ENCODE measurements around the gene HUNK.

Gene HUNK

DNA sequence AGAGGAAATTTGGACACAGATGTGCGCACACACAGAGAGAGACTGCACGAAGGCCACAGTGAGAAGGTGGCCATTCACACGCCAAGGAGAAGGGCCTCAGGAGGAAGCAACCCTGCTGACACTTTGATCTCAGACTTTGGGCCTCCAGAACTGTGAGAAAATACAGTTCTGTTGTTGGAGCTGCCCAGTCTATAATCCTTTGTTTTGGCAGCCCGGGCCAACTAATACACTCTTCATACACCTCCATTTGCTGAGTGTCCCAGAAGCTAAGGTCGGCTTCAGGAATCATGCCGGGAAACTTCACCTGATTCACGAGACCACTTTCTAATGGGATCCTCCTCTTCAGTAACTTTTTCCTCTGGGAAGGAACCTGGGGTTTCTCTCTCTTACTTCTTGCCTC, 23.2 kb downstream of the HUNK start:
- DNase-seq (ENCODE audit: low read depth, low spot score): no peak

DNA sequence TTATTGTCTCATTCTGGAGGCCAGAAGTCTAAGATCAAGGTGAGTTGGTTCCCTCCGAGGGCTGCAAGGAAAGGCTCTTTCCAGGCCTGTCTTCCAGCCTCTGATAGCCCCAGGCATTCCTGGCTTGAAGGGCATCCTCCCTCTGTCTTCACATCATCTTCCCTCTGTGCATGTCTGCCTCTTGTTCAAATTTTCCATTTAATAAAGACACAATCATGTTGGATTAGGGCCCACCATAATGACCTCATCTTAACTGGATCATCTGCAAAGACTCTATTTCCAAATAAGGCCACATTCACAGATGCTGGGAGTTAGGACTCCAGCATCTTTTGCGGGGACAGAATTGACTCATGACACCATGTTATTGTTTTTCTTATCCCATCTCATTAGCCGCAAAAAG, 24.5 kb downstream of the HUNK start:
- DNase-seq (ENCODE audit: low read depth, low spot score): no peak

DNA sequence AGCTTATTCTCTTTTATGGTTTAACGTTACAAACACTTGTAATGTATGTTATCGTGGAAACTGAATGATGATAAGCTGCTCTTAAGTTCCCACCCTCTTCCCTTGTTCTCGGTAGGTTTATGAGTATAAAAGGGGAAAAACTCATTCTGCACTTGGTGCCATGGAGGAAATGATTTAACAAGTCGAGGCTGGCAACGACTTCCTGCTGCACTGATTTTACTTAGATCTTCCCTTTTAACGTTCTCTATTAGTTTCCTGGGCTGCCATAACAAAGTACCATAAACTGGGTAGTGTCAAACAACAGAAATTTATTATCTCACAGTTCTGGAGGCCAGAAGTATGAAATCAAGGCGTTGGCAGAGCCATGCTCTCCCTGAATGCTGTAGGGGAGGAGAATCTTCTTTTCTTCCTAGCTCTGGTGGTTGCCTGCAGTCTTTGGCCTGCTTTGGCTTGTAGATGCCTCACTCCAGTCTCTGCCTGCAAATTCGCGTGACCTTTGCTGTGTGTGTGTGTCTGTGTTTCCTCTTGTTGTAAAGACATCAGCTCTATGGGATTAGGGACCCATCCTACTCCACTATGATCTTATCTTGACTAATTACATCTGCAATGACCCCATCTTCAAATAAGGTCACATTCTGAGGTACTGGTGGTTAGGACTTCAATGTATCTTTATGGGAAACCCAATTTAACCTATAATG, 26.3 kb downstream of the HUNK start:
- DNase-seq (ENCODE audit: low read depth, low spot score): no peak

DNA sequence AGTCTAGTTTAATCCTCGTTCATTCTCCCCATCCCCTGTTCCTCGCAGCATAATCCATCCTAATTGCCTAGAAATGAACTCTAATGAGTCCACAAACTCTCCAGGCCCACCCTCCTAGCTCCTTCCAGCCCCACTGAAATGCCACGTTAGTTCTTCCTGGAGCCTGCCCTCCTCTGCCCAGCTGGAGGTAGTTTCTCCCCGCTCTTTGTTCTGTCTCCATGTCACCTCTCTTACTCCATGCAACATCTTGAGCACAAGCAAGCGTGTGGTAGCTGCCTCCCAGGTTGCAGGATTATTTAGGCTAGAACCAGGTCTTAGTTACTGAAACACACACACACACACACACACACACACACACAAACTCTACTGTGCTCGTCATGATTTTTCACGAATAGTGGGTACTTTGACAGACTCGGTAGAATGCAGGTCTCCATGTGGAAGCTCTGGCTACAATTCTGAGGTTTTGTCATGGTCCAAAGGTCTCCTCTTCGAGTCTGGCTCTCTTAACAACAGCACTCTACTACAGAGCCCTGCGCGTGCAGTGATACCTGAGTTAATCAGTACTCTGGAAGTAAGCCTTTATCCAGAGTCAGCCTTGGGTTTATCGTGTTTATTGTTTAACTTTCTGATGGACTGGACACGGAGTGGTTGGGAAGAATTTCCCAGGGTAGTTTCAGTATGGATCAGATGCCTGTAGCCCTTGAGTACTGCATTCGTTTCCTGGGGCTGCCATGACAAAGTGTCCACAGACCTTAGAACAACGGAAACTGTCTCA, 27.5 kb downstream of the HUNK start:
- DNase-seq (ENCODE audit: low read depth, low spot score): no peak

DNA sequence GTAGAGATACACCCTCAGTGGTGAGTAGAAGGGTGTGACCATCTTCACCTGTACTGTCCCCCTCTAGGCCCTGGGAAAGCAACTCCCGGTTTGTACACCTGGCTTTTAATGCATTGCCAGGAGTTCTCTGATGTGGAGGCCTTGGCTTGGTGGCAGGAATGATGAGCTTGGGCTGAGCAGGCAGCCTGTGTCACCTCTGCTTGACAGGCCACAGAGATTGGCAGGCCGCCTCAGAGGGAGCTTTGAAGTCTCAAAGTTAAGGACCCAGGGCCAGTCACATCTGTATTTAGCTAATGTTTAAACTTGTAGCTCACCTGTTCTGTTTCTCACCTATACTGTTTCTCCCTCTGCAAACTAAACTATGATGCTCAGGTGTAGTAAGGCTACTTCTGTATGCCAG, 28.5 kb downstream of the HUNK start:
- DNase-seq (ENCODE audit: low read depth, low spot score): no peak

DNA sequence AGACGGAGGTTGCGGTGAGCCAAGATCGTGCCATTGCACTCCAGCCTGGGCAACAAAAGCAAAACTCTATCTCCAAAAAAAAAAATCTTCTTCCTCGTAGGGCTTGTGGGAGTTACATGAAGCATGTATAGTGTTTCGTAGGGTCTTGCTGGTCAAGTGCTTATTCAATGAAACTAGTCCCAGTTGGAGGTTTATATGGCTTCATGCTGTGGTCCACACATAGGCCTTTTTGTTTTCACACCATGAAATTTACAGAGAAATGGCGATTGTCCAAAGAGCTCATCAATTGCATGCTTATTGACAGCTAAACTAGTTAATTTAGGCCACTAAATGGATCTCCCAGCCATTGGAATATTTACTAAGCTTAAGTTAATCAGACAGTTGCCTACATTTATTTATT, 29.6 kb downstream of the HUNK start:
- DNase-seq (ENCODE audit: low read depth, low spot score): no peak

DNA sequence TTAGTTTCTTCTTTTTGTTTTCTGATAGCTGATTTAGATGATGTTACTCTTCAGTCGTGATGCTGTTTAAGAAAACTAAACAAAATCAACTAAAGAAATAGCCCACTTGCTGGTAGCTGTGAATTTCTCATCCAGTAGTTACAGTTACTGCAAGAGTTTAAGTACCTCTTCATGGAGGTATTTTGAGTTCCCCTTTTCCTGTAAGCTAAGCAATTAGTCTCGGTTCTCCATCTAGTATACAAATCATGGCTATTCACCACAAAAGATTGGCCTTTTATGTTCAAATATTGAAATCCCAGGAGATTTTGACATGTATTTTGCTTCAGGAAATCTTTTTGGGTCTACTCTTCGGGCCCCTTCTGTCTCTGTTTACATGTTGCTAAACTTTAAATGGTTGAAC, 31.1 kb downstream of the HUNK start:
- no peak for DNase-seq (ENCODE audit: low read depth, low spot score)

DNA sequence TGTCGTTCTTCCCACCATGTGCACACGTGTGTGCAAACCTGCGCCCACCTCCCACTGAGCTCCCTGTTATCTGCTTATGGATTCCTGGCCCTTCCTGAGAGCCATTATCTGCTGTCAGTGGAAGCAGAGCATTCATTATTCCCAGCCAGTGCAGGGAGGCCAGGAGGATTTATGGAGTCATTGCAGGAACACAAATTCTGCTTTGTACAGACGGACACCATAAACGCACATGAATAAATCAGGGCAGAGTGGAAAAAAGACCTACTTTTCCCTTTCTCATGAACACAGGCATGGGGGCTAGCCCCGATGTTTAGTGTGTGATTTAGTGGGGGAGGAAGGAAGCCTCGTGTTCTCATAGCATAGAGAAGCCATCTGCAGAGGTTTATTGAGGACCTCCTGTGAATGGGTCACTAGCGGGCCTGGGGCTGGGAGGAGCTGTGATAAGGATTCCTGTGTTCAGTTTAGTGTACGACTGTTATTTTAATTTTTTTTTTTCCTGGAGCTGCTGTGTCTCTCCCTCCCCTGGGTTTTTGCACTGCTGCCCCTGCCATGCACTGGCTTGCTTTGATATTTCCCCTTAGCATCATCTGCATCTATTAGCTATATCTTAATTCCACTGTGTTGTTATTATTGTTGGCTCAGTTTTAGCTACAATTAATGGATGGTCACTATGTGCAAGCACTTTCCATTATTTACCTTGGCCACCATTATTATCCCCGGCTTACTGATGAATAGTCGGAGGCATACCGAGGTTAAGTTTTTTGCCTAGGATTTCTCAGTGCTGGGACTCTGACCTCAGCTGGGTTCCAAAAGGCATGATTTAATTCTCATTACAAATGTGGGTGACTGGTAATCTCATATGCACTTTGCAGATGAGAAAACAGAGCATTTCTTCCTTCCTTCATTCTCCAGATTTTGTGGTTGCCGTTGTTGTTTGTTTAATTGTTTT, 33.0 kb downstream of the HUNK start:
- no peak for DNase-seq (ENCODE audit: low read depth, low spot score)

DNA sequence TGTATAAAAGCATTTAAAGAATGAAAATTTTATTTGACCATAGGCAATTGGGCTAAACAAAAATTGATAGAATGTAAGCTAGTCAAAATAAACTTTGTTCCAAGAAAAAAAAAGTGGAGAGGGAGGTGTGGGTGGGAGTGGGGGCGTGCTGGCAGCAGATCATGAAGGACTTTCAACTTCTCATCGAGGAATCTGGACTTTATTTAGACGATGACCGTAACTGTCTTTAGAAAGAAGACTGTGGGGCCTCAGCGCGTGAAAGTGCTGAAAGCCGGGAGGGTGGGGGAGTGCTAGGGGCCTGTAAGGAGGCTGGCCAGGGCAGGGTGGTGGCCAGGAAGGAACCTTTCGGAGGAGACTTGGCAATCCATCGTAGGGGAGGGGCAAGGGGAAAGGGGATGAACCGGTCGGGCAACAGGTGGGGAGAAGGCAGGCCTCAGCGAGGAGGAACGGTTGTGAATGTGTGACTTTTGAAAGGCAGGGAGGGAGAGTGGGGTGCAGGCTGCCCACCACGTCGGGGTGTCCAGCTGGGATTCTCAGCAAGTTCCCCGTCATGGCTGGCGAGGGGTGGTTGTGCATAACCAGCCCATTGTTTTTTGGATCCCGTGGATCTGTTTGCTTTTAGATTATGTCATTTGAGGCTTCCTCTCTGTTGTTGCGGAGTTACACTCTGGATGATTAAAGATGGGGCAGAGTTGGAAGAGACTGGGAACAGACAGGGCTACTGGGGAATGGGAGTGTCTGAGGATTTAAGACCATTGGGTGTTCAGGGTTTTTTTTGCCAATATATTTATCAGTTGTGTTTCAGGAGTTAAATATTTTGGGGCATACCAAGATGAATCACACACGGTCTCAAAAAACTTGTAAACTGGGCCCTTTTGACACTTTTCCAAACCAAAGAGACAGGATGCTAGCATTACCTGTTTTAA, 35.5 kb downstream of the HUNK start:
- no peak for DNase-seq (ENCODE audit: low read depth, low spot score)

DNA sequence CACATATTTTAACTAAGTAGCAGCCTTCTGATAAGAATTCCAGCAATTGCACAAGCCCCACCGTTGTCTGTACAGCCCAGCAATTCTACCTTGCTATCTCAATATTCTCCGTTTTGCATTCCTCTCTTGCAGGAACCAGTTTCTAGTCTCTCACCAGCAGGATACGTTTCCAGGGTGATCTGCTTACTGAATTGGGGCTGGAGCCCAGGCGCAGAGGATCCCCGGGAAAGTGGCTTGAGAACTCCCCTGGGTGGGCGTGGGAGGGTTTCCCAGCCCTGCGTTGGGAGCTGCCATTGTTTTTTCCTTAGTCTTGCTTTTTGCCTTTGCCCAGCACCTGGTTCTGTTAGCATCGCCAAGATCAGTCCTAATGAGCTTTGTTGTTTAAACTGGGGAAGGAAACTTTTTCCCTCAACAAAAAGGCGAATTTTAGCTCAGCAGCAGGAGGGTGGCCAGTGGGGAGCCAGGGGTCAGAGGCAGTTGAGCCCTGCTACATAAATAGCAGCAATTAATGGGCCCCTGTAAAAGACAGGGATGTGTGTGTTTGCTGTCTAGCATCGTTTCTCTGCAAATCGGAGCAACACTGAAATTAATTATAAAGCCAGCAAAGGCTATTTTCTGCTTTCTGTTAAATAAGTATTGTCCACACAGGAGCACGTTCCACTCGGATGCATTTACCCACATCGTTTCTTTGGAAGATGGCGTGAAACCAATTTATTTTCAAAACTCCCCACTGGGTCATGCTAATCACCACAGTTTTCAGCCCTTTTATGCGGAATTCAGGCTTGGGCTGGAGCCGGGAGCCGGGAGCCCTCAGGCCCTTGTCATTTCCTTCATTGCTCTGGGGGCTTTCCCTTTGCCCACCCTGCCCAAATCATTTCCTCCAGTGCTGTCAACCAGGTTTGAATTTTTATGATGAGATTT, 36.6 kb downstream of the HUNK start:
- no peak for DNase-seq (ENCODE audit: low read depth, low spot score)

DNA sequence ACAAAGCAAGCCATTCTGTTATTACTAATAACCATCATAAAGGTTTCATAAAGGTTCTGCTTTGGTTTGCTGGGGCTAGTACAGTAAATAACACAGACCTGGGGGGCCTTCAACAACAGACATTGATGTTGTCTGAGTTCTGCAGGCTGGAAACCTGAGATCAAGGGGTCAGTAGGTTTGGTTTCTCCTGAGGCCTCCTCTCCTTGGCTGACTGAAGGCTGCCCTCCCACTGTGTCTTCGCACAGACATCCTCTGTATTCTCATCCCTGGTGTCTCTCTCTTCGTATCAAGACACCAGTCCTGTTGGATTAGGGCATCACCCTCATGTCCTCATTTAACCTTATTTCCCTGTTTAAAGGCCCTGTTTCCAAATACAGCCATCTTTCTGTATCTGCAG, 37.3 kb downstream of the HUNK start:
- no peak for DNase-seq (ENCODE audit: low read depth, low spot score)

DNA sequence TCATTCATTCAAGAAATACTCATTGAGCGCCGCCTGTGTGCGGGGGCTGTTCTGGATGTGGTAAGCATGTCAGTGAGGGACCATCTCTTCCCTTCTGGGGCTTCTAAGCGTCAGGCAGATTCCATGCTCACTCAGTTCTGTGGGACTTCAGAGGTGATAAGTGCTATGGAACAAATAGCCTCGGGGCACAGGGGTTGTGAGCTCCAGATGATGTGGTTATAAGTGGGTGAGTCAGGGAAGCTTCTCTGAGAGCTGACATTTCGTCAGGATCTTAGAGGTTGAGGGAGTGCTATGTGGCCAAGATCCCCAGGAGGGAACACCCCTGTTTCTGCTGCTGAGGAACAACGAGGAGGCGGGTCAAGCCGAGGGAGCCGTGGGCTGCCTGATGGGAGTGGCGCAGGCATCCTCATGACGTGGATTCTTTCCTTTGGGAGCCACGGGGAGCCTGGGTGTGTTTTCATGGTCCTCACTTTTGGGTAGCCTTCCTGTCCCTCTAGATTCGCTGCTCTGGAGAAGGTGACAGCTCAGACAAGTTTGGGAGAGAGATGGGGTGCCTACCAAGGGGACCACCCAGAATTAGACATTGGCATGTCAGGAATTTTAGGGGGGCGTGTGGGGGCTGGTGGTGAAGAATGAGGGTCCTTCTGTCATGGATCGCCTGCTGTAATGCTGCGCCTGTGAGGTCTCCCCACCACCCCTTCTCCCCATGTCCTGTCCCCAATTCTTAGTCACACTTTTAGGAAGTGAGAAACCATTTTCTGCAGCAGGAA, 38.5 kb downstream of the HUNK start:
- no peak for DNase-seq (ENCODE audit: low read depth, low spot score)

DNA sequence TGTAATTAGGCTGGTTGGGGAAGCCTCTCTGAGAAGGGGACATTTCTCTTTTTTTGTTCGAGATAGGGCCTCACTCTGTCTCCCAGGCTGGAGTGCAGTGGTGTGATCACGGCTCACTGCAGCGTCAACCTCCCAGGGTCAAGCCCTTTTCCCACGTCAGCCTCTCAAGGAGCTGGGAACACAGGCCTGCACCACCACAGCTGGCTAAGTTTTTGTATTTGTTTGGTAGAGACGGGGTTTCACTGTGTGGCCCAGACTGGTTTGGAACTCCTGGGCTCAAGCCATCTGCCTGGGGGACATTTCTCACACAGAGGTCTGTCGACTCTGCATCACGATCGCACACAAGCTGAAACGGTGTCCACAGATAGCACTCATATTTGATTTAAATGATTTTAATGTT, 39.7 kb downstream of the HUNK start:
- no peak for DNase-seq (ENCODE audit: low read depth, low spot score)

DNA sequence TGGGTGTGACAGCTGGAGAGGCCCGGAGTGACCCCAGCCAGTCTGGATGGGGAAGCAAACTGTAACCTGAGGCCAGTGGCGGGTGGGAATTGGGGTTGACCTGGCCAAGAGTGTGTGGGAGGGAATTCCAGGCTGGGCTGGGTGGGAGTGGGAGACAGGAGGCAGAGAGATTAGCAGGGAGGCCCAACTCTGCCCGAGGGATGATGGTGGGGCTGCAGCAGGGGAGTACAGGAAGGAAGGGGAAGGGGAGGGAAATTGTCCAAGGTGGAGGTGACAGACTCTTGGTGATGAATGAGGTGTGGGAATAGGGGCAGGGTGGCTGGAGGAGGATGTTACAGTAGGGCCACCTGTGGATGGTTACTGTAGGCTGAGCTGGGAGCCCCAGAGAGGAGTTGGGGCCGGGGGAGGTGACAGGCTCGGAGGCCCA, 40.4 kb downstream of the HUNK start:
- DNase-seq (ENCODE audit: low read depth, low spot score): no peak

DNA sequence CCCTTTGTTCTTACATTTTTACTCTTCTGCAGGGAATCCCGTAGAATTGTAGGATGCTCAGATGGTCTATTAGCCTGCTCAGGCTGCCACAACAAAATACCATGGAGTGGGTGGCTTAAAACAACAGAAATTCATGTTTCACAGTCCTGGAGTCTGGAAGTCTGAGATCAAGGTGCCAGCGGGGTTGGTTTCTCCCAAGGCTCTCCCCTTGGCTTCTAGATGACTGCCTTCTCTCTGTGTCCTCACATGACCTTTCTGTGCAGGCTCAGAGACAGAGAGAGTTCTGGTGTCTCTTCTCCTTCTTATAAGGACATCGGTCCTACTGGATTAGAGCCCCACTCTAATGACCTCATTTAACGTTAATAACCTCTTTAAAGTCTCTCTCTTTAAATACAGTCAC, 41.7 kb downstream of the HUNK start:
- DNase-seq (ENCODE audit: low read depth, low spot score): no peak

DNA sequence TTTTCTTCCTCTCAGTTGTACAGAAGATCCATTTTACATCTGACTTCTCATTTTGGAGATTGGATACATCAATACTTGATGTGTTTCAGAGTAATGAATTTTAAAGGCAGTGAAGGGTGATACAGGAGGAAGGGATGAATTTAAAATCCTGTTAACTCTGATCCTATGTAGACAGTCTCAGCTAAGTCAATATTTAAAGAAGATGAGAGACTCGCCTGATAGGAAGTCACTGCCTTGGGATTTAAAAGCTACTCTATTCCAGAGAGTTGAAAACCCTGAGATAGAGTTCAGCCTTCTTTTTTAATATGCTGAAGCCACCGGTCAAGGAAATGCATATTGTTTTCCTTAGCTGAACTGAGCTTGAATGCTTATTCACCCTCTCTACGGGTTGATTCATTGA, 42.7 kb downstream of the HUNK start:
- no peak for DNase-seq (ENCODE audit: low read depth, low spot score)

DNA sequence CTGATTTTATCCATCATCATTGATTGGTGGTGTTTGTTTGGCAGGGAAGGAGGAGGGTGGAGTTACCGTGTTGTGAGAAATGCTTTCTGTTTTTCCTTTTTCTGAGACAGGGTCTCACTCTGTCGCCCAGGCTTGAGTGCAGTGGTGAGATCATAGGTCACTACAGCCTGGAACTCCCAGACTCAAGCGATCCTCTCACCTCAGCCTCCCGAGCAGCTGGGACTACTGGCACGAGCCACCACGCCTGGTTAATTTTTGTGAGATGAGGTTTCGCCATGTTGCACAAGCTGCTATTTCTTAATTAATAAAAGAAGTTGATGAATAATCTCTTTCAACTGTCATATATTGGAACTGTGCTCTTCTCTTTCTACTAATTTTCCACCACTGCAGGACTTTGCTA, 44.3 kb downstream of the HUNK start:
- DNase-seq (ENCODE audit: low read depth, low spot score): no peak

DNA sequence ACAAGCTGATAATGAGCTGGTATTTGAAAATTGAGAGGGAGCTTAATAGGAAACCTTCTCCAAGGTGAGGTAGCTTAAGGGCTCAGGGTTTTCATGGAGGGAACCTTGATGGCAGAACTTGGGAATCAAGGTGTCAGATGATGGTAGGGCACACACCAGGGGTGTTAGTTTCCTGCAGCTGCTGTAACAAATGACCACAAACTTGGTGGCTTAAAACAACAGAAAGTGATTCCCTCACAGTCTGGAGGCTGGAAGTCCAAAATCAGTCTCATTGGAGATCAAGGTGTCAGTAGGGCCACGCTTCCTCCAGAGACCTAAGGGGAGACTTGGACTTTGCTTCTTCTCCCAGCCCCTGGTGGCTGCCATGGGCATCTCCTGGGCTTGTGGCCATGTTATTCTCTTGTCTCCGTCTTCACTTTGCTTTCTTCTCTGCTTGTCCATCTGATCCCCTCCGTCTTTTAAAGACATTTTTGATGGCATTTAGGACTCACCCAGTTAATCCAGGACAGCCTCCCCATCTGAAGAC, 45.5 kb downstream of the HUNK start:
- no peak for DNase-seq (ENCODE audit: low read depth, low spot score)

DNA sequence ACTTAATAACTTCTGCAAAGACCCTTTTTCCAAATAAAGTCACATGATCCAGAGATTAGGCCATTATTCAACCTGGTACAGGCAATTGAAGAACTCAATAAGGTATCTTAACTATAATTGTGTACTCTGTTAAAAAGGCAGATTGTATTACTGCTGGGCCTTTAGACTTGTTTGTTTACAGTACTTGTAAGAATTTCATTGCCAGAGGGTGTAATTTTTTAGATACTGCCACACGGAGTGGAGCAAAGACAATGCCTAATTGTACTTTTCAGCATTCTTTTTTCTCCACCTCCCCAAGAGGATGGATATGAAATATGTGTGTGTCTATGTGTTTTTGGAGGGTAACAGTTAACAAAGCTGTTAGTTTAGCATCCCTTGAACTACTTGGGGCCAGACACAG, 47.5 kb downstream of the HUNK start:
- no peak for DNase-seq (ENCODE audit: low read depth, low spot score)

Data from activated naive CD8-positive, alpha-beta T cell treated with anti-CD3 and anti-CD28 coated beads, Interleukin-2, amount 50 U/mL, for 16 hours (primary cell).